ENCODE results near the gene PPM1K.

The PPM1K gene

GRCh38 chr4:88217169-88217568, 67.2 kb downstream of the PPM1K start:
- DNase-seq (ENCODE audit: low read depth in 2 of 2): no peak

DNA sequence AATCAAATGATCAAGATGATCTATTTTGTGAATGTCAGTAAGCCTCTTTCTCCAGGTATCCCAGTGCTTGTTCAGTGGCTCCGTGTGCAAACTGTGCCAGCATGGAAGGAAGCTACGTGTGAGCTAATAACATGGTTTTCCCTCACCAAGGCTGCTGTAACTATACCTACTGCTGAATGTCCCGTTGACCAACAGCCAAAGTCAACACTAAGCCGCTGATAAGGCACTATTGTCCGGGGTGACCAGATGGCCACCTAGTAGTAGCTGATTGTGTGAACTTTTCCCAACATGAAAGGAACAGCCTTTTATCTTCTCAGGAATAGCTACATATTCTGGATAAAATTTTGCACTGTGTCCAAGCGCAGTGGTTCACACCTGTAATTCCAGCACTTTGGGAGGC, 68.0 kb downstream of the PPM1K start:
- no peak for DNase-seq (ENCODE audit: low read depth in 2 of 2)

GRCh38 chr4:88215351-88215750, 69.0 kb downstream of the PPM1K start:
- no peak for DNase-seq (ENCODE audit: low read depth in 2 of 2)

GRCh38 chr4:88212253-88212561, 72.2 kb downstream of the PPM1K start:
- DNase-seq (ENCODE audit: low read depth in 2 of 2): no peak

DNA sequence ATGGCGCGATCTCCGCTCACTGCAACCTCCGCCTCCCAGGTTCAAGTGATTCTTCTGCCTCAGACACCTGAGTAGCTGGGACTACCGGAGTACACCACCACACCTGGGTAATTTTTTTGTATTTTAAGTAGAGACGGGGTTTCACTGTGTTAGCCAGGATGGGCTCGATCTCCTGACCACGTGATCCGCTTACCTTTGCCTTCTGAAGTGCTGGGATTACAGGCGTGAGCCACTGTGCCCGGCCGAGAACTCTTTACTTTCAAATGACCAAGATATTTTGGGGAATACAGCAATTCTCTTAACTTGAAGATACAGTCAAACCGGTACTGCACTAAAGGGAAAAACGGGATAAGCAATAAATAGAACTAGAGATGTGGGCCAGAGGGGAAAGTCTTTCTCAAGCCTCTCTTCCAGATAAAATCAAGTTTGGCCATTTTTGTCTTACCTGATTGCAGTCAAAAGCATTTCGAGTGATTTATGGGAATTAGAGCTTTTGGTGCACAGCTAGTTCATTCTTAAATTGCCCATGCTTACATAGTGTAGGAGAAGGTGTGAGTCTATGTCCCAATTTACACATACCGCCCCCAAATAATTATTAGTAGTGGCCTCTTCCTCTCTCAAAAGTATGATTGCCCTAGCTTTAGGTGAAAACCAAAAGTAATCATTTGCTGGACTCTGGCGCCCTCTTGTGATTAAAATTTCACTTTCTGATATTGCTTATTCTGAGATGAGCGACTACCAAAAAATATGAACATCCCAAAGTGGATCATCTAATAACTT, 72.7 kb downstream of the PPM1K start:
- DNase-seq (ENCODE audit: low read depth in 2 of 2): no peak

DNA sequence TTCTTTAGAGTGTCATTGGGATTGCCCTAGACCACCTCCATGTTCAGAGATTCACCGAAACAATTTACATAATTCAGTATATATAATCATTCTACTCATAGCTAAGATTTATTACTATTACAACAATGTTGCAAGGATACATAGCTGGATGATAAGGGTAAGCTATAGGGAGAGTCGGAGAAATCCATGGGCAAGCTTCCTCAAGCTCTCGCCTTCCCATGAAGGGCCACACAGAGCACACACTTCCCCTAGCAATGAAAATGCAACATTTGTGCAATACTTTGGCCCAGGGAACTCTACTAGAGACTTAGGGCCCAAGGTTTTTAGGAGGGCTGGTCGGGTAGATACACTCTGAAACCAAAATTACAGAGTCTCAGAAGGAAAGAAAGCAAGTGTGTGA, 76.2 kb downstream of the PPM1K start:
- no peak for DNase-seq (ENCODE audit: low read depth in 2 of 2)
